HG03460 (cell line): Measurements from ENCODE around the gene CRADD.

Experiments
- ATAC-seq: cut with Tn5 transposase; IDR thresholded peaks from one replicate; pipeline ENCODE4 v1.9.1; 2021; ENCODE audit not compliant: unreplicated experiment

CRADD gene

DNA sequence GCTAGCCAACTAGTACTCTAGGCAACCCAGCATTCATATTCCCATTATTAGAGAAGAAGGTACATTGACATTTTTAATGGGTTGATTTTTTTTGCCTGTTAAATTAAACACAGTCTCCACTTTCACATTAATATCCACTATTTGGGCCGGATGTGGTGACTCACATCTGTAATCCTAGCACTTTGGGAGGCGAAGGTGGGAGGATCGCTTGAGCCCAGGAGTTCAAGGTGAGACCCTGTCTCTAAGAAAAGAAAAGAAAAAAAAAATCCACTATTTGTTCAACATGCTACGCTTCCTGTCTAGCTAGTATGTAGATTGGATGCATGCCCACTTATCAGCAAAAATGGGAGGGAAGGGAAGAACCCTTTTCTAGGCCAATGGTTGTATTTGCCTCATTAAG, 7.1 kb upstream of the CRADD start:
- ATAC-seq = no peak

DNA sequence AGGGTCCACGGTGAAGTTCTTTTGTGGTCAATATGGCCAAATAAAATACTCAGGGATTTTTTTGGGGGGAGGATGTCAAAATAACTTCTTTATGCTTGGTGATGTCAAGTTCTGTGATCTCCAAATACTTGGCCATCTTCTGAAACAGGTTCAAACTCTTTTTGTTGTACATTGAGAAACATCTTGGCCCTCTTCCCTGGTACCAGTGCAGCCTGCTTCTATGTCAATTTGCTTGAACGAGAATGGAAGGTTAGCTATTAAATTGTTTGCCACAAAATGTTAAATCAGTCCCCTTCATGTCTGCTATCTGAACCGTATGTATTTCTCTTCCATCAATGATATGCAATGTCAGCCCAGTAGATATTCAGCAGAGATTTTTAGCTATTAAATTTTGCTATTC, 6.1 kb upstream of the CRADD start:
- ATAC-seq = no peak

DNA sequence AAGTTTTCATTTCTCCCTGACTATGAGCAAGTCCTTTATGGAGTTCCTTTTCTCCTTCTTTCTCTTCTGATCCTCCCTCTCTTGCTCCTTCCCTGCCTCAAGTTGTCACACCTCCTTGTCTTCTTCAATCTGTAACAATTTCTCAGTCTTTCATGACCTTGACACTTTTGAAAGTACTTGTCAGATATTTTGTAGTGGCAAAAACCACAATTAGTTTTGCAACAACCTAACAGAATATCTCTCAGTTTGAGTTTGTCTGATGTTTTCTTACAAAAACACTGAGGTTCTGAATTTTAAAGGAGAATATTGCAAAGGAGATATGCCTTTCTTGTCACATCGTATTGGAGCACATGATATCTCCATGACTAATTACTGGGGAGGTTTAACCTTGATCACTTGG, 4.1 kb upstream of the CRADD start:
- ATAC-seq = no peak

DNA sequence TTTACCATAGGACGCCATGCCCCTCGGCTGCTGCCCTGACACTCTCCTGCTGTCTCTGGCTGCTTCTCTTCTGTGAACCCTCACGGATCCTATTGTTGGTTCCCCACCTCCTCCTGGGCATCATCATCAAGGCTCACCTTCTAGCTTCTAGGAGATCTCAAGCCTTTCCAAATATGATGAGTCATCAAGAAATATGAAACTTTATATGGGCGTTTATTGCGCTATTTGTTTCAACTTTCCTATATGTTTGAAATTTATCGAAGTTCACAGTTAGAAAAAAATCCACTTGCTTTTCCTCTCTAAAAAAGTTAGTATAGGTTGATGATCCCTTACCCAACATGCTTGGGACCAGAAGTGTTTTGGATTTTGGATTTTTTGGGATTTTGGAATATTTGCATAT, 2.8 kb upstream of the CRADD start:
- ATAC-seq = no peak

DNA sequence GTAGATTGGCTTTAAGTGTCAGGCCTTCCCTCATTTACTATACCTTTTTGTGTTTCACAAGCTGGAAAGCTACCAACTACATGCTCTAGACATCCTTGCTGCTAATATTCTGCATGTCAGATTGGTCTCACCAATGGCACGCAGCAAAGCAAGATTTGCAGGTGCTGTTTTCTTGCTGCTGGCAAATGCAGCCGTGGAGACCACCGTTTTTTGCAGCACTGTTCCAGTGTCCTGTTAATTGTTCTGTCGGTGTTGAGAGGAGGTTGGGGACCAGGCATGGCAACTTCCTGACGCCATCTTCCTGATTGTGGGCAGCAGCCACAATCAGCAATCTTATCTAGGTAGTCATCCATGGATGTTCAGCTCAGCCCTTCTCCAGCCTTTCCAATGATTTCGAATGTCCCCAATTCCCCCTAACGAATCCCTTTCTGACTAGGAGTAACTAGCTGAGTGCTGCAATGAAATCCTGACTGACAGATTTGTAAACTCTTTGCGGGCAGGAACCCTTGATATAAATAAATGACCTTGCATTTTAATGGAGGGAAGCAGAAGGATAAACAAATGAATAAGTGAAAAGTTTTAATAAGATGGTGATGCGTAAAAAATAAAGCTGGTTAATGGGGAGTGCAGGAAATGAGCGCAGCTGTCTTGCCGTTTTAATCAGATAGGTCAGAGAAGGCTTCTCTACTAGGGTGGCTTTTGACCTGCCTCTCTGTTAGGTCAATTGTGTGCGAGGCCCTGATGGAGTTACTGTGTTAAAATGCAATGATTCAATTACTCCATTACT, 574 bp upstream of the CRADD start:
- ATAC-seq = no peak

DNA sequence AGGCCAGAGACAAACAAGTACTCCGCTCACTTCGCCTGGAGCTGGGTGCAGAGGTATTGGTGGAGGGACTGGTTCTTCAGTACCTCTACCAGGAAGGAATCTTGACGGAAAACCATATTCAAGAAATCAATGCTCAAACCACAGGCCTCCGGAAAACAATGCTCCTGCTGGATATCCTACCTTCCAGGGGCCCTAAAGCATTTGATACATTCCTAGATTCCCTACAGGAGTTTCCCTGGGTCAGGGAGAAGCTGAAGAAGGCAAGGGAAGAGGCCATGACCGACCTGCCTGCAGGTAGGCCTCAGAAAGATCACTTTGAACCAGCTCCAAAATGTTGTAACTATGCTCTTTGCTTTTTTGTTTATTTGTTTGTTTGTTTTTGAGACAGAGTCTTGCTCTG, 1.6 kb downstream of the CRADD start:
- ATAC-seq = no peak

DNA sequence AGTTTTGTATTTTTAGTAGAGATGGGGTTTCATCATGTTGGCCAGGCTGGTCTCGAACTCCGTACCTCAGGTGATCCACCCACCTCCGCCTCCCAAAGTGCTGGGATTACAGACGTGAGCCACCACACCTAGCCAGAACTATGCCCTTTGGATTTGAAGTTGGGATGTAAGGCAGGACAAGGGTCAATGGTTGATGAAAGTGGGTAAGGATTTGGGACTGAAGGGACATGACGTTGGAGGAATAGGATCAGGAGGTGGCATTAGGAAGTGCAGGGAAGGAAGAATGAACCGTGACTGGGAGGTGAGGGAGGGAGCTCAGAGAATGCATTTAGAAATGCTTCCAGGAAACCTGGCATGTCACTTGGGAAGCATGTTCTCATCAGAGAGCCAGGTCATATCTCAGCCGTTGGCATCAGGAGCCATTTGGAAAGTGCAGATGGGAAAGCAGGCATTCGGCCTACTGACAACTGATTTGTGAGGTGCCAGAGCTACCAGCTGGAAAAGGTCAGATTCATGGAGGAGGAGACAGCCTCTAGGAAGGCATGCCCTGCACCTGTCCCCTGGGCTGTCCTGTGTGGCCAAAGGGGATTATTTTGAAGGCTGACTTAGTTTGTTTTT, 2.2 kb downstream of the CRADD start:
- no peak for ATAC-seq

DNA sequence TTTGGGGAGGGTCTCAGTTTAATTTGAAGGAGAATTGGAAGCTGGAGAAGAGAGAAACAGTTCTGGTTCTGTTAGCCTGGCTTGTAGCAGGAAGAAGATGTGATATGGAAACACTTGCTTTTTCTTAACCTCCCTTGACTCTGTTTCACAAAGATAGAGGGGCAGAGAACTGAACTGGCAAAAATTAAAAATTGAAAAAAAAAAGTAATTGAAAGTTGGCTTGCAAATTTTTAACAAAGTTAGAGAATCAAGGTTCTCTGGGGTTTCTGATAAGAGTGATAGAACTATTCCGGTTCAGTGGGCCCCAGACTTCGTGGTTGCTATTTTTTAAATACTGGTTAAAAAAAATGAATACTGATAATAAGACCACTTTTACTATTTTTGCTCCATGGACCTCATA, 2.8 kb downstream of the CRADD start:
- ATAC-seq = no peak

DNA sequence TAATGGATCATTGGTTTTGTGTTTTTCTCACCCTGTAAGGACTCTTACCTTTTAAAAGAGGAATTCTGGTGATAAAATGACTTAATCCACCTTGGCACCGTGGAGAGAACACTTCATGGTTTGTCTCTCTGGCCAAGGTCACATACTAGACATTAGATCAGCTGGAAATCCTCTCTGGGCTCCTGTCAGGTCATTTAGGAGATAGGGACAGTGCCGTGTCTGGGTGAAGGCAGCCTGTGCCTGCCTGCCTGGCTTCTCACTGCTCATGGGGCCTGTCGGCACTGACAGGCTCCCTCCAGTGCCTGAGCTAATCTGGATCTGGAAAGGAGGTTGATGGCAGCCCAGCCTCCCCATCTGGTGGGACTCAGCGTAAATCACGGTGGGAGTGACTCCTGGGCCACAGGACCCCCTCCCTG, 5.7 kb downstream of the CRADD start:
- ATAC-seq = no peak

DNA sequence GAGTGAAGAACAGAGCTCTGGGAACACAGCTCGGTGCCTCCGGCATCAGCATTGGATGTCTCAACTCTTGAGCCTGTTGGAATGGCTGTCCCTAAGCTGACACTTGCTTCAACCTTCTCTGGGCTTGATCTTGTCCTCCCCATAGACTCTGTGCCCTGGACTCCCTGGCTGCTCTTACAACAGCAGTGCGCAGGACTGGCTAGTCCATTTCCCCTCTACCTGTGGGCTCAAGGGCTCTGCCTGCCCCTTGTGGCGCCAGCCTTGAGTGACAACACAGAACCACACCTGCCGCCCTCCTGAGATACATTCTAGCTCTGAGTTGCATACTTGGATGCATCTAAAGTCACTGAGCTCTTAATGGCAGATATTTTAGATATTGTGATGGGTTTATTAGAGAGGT, 6.2 kb downstream of the CRADD start:
- no peak for ATAC-seq

DNA sequence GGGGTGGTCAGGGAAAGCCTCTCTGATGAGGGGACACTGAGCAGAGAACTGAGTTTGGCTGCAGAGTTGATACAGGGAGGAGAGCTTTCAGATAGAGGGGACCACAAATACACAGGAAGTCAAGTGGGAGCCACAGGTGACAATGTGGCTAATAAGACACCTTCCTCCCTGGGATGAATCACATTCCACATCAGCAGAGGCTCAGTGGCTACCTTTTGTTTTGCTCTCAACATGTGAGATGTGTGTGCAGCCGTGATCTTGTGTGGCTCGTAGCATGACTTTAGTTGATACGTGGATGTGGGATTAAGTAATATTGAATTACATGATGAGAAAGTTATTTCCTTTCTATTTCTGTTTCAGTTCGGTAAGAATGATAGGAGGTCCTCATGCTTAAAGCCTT, 7.5 kb downstream of the CRADD start:
- ATAC-seq = no peak

DNA sequence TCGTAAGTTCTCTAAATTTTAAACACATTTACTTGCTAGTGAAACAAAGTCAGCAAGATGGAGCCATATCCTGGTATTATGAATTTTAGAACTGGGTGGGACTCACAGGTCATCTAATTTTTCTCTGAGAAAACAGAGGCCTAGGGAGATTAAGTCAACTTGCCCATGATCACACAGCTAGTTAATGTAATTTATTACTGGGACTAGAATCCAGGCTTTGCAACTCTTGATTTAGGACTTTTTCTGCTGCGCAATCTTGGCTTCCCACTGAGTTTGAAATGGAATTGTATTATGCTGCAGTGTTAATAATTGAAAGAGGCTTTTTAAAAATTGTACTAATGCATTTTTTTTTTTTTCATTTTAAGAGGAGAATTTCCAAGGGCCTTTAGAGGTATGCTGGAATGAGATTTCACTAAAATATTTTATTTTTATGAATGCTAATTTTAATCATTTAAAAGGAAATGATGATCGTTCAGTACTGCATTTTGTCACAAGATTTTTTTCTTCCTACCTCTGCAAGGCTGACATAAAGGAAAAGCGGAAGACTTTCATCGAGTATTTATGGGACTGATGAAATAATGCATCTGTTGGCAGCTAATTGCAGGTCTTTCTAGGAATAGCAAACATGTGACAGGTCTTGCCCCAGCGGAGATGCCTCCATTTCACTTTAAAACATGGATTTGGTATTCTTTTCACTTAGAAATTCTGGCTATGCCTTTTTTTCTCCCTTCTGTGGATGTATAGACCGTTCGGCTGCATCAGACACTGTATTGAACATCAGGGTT, 9.6 kb downstream of the CRADD start:
- no peak for ATAC-seq

DNA sequence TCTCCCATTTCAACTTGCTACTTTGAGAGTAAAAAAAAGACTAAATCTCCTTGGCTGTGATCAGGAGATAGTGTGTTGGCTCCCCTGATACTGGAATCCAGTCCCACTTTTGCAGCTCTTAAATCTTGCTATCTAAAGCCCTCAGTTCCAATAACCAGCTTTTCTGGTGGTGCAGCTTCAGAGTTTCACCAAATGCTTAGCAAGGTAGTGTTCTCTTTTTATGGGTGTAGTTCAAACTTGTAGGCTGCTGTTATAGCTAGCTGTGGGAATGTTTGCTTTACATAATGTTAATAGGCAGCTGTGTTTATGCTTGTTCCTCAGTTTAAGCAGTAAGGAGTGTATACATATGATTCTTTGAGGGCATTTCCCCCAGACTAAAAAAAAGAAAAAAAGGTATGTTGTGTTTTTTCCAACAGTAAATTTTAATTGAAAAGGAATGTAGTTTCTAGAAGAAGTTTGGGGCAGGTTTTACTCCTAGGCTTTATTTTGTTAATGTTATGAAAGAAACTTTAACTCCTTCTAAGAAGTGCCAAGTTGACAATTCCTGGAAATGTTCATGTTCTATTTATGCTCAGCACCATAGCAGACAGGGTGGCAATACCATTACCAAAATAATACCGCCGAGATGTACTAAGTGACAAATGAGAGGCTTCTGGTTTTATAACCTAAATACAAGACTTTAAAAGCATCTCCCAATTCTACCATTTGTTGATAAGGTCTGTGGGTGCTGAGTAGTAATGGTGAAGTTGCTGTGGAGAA, 12.1 kb downstream of the CRADD start:
- no peak for ATAC-seq

DNA sequence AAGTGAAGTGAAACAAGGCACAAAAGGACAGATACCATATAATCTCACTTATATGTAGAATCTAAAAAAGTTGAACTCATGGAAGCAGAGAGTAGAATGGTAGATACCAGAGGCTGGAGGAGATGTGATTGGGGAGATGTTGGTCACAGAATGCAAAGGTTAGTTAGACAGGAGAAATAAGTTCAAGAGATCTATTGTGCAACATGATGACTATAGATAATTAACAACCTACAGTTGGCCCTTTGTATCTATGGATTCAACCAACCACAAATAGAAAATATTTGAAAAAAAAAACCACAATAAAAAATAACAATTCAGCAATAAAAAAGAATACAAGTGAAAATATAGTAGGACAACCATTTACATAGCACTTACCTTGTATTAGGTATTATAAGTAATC, 19.3 kb downstream of the CRADD start:
- ATAC-seq = no peak

DNA sequence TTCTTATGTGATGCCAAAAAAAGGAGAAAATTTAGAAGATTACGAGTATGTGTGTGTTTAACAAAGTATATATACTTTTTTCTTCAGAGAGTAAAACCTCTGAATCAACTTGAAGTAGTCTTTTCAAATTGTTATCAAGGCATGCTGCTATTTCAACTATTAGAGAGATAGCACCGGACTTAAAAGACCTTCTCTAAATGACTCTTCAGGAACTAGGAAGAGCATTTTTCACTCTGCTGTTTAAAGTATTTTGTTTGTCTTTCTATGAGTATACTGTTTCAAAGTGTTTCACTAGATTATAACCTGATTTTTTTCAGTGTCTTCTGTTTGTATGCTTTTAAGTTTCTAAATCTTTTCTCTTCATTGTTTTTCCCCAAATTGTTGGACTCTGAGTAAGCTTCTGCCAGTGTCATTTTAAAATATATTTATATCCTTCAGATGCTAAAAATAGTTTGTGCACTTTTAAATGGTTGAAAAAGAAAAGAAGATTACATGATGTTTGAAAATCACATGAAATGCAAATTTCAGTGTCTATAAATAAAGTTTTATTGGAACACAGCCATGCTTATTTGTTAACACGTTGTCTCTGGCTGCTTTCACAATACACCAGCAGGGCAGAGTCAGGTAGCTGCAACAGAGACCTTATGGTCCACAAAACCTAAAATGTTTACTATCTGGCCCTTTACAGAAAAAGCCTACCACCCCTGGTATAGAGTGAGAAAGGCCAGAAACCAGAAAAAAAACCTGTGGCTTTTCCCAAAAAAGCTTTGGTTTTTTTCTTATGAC, 21.3 kb downstream of the CRADD start:
- no peak for ATAC-seq

DNA sequence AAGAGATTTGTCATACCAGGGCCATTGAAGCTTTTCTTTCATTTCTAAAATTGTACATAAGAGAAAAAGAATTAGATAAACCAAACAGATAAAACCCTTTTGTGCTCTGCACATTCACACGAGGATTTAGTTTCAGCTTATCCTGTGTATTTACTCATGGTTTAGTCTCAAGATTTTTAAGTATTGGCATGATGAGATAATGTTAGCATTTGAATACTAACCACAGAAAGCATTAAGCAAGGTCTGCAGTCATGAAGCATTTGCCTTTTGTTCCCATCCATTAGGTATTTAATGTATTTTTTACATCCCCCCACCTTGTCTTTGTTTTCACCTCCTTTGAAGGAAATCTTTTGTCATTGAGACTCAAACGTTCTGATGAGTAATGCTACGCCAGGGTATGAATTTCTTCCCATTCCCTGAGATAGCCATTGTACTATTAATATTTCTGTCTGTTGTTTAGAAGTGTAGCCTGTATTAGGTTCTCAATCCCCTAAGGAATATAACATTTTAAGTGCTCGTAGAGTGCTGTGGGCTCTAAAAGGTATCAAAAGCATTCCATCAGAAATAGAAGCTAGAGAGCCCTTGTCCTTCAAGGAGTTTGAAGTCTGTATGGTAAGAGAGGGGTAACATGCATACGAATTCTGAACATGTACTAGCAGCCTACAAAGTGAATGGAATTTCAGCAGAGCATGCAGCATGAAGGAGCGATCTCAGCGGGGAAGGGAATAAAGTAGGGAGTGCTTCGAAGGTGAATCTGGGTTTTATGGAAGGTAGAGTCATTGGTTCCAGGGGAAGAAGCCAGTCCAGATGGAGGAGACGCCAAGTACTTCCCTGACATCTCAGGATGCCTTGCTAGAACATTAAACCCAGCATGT, 22.3 kb downstream of the CRADD start:
- ATAC-seq = no peak

DNA sequence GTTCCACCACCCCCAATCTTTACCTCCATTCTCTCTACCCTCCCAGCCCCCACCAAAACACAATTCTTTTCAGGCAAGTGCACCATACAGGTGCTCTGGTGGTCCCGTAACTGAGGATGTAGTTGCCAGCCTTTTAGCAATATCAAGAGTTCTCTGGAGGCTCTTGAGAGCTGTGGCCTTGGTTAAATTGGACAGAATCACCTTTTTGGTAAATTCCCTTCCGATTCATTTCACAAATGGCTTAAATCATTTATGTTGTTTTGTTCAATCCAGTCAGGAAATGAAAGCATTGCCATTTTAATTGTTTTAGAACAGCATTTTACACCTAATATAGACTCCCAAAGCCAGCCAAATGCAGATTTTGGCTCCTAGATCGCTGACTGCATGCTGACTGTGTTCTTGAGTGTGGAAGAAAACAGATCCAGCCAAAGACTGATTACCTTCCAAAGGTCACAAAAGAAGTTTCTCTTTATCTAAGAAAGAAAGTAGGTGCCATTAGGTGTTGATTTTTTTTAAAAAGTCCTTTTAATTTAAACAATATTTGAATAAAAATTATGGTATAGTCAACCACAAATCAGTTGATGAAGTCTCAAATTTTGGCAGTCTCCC, 25.6 kb downstream of the CRADD start:
- ATAC-seq = no peak

DNA sequence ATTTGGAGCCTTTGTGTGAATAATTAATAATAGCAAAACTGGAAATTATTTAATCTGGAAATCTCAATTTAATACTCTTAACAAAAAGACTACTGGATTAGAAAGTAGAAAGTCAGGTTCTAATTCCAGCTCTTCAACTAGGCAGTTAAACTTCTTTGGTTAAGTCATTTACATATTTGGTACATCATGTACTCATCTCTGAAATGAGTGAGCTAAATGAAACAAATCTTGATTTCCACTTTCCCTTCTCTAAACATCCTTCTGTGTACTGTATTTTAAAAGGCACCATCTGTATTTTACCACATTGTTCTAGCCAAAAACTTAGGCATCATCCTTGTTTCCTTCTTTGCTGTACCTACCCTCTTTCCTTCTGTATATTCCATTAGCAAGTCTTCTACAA, 26.9 kb downstream of the CRADD start:
- no peak for ATAC-seq

DNA sequence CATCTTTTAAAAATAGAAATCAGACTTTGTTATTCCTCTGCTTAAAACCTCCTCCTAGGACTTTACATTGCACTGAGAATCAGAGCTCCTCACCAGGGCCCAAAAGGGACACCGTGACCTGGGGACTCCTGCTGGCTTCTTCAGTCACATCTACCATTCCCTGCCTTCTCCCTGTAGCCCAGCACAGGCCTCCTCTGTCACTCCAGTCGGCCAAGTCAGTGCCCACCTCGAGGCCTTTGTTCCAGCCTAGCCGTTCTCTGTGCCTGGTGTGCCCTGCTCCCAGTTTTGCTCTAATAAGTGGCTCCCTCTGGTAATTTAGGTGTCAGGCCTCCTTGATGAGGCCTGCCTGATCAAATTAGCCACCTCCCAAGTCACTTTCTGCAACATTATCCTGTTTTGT, 27.4 kb downstream of the CRADD start:
- no peak for ATAC-seq
